Liver (tissue), 3 donors: ENCODE data around the gene COQ7.

Experiments used
- CTCF ChIP-seq: fragments of 150-350 bp; IDR thresholded peaks from 2 replicates; pipeline ENCODE4 v1.5.1; 2017; ENCODE audit warnings: improper control_type of control experiment, low read depth, low read length; ENCODE audit not compliant: missing input control
- EGR1 ChIP-seq, 2 donors: IDR thresholded peaks; 2 replicates each; pipeline ENCODE4 v1.6.1; 2016 to 2018; ENCODE audit warnings: antibody characterized with exemption in 2 of 2, low read depth in 2 of 2
- FOXA1 ChIP-seq: IDR thresholded peaks from 2 replicates; pipeline ENCODE4 v1.6.1; 2016; ENCODE audit warnings: antibody characterized with exemption
- GABPA ChIP-seq, 2 donors: IDR thresholded peaks in 1 of 2; conservative IDR thresholded peaks in 1 of 2; 2 replicates each; pipeline ENCODE4 v1.6.1; 2016; ENCODE audit warnings: antibody characterized with exemption in 2 of 2, mild to moderate bottlenecking in 1 of 2, moderate library complexity in 1 of 2
- MAX ChIP-seq: IDR thresholded peaks from 2 replicates; pipeline ENCODE4 v1.6.1; 2016; ENCODE audit warnings: antibody characterized with exemption
- RAD21 ChIP-seq, 2 donors: IDR thresholded peaks; 2 replicates each; pipeline ENCODE4 v1.6.1; 2016; ENCODE audit warnings: antibody characterized with exemption in 2 of 2, mild to moderate bottlenecking in 2 of 2
- REST ChIP-seq: IDR thresholded peaks from 2 replicates; pipeline ENCODE4 v1.6.1; 2016; ENCODE audit warnings: antibody characterized with exemption, mild to moderate bottlenecking
- TAF1 ChIP-seq: conservative IDR thresholded peaks from 2 replicates; pipeline ENCODE4 v1.6.1; 2016; ENCODE audit warnings: antibody characterized with exemption, mild to moderate bottlenecking
- YY1 ChIP-seq: IDR thresholded peaks from 2 replicates; pipeline ENCODE4 v1.6.1; 2016; ENCODE audit warnings: antibody characterized with exemption, mild to moderate bottlenecking
- donor health status: healthy.
- donor health status: healthy.

GRCh38 chr16:19083670-19084069, 16.3 kb downstream of the COQ7 start:
- no peak for TF ChIP-seq CTCF
- no peak for TF ChIP-seq REST
- TF ChIP-seq FOXA1 = no peak
- no peak for TF ChIP-seq YY1
- no peak for TF ChIP-seq MAX
- TF ChIP-seq GABPA (IDR thresholded peaks at IDR 0.05 in 1 of 2, conservative IDR thresholded peaks at IDR 0.05 in 1 of 2) = no peak
- TF ChIP-seq RAD21 (IDR thresholded peaks at IDR 0.05) = no peak
- TF ChIP-seq EGR1 (IDR thresholded peaks at IDR 0.05; ENCODE audit: low read depth in 2 of 2) = no peak
- TF ChIP-seq TAF1 = no peak
